Activated CD8-positive, alpha-beta memory T cell treated with anti-CD3 and anti-CD28 coated beads, Interleukin-2, amount 50 U/mL, for 24 hours (primary cell): ENCODE measurements around the gene TMED1.
"Not testable (repeated sequence)": the region's sequence is repeated elsewhere in the genome, so short reads cannot be mapped to it uniquely, and the experiment has no call there.

ENCODE experiments used
- DNase-seq: peaks from one replicate; pipeline ENCODE4 v3.0.0-alpha.2; 2020; ENCODE audit errors: extremely low read depth

TMED1 gene, protein sequence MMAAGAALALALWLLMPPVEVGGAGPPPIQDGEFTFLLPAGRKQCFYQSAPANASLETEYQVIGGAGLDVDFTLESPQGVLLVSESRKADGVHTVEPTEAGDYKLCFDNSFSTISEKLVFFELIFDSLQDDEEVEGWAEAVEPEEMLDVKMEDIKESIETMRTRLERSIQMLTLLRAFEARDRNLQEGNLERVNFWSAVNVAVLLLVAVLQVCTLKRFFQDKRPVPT

DNA sequence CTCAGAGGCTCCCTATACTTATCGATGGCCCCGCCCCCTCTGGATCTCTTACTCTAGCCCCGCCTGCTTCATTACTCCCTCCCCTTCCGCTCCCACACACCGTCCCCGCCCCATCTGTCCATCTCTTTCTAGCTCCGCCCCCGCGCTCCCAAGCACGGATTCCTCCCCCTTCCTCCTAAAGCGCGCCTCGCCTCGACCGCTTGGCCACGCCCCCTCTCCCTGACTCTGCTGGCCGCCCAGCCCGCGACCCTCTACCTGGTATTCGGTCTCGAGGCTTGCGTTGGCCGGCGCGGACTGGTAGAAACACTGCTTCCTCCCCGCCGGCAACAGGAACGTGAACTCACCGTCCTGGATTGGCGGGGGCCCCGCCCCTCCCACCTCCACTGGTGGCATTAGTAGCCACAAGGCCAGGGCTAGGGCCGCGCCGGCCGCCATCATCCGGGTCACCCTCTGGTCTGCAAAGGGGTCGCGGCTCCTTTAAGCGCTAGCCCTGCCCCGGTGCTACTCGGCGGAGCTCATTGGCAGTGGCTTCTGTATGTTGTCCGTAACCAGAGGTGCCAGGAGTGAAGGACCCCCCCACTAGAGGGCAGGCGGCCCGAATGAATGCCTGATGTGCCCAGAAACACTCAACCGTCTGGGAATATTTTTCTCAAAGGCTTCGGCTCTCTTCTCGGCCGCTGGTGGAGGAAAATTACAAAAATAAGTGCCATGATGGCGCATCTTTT lies at the start of gene TMED1:
TSS of gene TMED1 (minus strand) at position 459 of the 725 bp plus-strand sequence. CDS start at position 438, 21 bp downstream.
- peak; percentile 94 for DNase-seq

GRCh38 chr19:10885201-10886169 lies 49.5 kb upstream of the TMED1 start:
- DNase-seq: no peak

DNA sequence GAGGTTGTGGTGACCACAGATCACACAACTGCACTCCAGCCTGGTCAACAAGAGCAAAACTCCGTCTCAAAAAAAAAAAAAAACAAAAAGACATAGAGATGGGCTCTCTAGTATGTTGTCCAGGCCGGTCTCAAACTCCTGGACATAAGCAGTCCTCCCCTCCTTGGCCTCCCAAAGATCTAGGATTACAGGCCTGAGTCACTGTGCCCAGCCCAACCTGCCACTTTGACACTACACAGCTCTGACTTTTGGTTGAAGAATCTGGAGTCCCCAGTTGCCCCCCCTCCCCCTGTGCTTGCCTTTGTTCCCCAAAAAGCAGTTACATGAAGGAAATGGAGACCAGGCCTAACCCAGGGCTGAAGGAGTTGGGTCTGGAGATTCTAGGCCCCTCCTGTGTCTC lies 48.3 kb upstream of the TMED1 start:
- no peak for DNase-seq

DNA sequence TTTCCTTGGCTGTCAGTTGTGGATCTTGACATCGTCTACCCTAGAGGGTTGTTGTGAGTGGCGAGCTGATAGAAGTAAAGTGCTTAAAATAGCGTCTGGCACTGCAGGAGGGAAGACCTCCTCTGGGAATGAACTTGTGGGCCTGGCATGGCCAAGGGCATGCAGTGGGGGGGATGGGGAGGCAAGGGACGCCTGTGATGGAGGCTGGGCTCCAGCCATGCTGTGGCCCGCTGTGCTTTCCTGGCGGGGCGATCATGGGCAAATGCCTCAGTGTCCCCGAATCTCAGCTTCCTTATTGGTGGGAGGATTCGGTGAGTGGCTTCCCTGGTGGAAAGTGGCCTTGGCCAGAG lies 46.1 kb upstream of the TMED1 start:
- no peak for DNase-seq

DNA sequence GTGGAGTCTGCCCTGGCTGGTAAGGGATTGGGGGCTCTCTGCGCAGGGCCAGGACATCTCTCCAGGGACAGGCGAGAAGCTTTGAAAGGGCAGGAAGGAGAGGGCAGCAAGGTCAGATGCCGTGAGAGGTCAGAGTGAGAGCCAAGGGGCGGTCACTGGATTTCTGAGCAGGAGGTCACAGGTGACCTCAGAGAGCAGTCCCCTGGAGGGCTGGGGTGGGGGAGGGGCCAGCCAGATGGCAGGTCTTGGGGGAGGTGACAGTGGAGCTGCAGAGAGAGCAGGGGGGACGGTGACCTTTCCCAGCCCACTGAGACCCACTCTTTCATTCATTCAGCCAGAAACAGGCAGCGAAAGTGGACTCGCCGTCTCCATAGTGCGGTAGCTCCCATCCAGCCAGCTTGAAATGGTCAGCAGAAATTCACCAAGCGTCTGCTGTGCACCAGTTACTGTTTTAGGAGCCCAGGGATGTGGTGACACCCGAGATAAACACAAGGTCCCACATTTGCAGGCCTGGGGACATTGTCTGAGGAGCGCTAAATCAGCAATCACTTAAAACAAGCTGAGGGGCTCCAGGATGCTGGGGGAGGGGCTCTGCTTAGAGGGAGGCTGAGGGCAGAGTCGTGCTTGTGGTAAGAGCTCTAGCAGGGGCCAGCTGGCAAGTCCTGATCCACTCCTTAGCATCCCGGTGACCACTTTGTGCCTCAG lies 45.5 kb upstream of the TMED1 start:
- DNase-seq: no peak

DNA sequence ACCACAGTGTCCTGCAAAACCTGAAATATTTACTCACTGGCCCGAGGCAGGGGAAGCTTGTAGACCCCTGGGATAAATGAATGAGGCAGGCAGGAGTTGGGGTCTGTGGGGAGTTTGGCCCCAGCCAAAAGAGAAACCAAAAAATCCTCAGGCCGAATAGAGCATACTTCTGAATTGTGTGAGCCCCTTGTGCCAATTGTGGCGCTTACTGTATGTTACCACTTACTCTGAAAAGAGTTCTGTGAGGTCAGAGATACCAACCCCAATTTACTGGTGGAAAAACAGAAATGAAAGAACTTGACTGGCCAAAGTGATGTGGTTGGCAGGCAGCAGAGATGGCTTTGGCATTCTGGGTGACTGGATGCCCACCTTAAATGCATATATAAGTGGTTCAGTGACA lies 42.2 kb upstream of the TMED1 start:
- no peak for DNase-seq

DNA sequence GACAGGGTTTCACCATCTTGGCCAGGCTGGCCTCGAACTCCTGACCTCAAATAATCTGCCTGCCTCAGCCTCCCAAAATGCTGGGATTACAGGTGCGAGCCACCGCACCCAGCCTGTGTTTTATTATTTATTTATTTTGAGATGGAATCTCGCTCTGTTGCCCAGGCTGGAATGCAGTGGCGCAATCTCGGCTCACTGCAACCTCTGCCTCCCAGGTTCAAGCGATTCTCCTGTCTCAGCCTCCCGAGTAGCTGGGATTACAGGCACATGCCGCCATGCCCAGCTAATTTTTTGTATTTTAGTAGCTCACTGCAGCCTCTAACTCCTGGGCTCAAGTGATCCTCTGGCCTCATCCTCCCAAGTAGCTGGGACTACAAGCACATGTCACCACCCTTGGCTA lies 41.6 kb upstream of the TMED1 start:
- DNase-seq: not testable (repeated sequence)

DNA sequence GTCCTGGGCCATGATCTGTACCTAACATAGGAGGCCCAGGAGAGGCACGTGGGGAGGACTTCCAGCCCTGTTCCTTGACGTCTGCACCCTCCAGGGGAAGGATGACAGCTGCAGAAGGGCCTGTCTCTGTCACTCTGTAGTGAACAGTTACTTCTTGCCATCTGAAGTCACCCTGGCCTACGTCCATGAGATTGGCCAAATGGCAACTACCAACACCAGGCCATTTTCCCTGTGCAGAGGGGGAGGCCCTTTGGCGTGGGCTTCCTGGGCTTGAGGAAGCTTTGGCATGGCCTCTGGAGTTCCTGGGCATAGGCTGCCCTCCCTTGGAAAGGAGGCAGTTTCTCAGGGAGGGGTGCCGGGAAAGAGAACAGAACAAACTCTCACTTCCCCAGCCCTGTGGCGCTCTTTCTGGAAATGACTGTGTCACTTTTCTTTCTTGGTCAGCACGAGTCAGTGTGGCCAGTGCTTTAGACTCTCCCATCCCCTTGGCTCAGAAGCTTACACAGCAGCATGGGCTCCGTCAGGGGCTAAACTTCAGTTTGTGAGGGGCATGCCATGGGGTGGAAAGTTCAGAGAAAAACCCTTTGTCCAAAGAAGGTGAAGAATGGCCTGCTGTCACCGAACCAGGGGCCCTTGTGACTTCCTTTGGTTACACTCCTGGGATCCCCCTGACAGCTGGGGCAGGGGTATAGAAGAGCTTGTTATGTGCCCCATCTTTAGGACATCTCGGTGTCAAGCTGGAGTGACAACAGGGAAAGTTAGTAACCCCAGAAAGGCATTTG lies 40.6 kb upstream of the TMED1 start:
- DNase-seq: no peak

DNA sequence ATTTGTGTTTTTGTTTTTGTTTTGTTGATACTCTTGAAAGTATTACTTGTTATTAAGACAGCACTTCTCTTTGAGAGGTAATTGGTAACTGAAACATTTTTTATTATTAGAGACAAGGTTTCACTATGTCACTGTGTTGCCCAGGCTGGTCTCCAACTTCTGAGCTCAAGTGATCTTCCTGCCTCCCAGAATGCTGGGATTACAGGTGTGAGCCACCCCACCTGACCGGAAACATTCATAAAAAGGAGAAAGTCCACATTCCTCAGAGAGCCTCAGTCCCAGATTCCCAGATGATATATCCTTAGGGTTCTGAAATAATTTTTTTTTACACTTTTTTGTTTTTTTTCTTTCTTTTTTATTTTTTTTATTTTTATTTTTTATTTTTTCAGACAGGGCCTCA lies 38.0 kb upstream of the TMED1 start:
- DNase-seq: no peak

- no peak for DNase-seq
Observed at GRCh38 chr19:10872546-10873107, 36.6 kb upstream of the TMED1 start.

DNA sequence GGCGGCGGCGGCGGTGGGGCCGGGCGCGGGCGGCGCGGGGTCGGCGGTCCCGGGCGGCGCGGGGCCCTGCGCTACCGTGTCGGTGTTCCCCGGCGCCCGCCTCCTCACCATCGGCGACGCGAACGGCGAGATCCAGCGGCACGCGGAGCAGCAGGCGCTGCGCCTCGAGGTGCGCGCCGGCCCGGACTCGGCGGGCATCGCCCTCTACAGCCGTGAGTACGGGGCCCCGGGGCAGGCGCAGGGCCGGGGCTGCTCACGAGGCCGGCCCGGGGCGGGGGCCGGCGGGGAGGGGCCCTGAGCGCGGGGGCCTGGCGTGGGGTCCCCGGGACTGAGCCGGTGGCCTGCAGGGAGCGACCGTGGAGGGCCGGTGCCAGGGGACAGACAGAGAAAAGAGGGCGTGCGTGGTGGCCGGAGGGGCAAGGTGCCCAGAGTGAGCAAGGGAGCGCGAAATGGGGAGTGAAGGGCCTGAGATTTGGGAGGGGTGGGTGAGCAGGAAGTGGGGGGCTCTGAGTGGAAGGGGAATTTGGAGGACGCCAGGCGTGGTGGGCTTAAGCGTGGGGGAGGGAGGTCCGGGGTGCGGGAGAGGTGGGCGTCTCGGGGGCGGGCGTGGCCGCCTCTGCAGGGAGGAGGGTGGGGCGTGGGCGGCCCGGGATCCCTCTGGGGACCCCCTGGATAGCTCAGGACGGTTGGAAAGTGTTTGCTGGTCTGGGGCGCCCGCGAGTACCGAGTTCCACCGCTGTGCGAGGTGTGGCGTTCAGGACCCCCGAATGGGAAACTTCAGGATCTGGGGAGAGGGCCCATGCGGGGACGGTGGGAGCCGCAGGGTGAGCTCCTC lies 35.9 kb upstream of the TMED1 start:
- no peak for DNase-seq

GRCh38 chr19:10870955-10871603 lies 35.1 kb upstream of the TMED1 start, which contains the start of gene CARM1:
CARM1 (plus strand) TSS chr19:10871553; CDS start chr19:10871703, 150 bp downstream.
- peak; percentile 94 for DNase-seq

DNA sequence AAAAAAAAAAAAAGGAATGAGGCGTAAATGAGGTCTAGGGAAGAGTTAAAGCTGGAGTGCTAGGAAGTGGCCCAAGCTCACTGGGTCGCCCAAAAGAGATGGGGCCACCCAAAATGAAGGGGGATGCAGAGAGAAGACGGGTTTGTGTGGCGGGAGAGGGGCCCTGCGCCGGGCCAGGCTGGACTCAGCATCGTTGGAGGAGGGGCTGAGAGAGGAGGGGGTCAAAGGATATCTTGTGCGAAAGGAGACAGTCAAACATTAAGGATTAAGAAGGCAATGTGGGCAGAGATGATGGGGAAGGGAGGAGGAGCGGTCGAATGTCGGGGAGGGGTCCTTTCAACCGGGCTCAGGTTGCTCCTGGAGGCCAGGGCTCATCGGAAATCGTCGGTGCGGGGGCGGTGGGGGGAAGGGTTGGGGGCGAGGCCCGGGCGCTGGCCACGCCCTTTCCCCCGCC lies 34.5 kb upstream of the TMED1 start:
- DNase-seq: no peak

DNA sequence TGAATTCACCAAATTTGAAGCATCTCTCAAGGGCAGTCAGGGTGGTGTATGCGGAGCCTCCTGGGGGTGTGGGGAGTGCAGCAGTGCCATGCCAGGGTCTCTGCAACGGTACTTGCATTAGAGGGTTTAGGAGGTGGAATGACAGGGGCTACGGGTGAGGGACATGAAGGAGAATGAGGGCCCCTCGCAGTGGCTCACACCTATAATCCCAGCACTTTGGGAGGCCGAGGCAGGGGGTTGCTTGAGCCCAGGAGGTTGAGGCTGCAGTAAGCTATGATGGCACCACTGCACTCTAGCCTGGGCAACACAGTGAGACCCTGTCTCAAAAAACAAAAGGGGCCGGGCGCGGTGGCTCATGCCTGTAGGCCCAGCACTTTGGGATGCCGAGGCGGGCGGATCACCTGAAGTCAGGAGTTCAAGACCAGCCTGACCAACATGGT lies 33.9 kb upstream of the TMED1 start:
- not testable (repeated sequence) for DNase-seq

DNA sequence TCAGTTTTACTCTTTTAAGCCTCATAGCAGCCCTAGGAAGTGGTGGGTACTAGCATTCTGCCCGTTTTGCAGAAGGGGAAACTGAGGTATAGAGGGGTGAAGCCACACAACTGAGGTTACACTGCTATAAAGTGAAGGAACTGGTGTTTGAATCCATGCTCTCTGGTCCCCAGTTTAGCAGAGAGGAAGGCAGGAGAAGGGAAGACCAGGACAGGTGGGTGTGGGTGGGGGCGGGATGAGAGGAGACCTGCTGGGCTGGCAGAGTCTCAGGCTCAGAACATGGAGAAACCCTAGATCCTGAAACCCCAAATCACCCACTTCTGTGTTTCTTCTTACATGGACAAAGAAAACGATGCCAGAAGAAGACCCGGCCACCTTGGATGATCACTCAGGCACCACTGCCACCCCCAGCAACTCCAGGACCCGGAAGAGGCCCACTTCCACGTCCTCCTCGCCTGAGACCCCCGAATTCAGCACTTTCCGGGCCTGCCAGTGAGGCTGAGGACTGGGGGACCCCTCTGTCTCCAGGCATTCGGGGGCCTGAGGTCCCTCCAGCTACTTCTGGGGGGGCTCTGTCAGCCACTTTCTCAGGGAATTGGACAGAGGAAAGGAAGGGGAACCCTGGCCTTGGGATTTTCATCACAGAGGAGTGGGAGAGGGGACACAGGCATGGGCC lies 33.0 kb upstream of the TMED1 start:
- DNase-seq: no peak

- no peak for DNase-seq
Observed at GRCh38 chr19:10866495-10866894, 30.5 kb upstream of the TMED1 start.

DNA sequence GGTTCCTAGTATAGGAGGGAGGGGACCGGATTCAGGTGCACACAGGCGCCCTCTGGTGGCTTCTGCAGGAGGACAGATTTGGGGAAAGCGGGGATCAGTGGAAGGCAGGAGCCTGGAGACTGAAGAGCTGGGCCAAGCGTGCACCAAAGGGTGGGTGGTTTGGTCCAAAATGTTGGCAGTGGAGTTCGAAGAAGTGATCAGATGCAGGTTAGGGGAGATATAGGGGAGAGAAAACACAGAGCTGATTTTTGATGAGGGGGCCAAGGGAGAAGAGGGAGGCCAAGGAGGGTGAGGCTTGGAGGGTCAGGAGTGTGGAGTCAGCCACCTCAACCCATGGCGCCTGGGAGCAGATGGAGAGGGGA lies 28.5 kb upstream of the TMED1 start:
- DNase-seq: peak; percentile 56

DNA sequence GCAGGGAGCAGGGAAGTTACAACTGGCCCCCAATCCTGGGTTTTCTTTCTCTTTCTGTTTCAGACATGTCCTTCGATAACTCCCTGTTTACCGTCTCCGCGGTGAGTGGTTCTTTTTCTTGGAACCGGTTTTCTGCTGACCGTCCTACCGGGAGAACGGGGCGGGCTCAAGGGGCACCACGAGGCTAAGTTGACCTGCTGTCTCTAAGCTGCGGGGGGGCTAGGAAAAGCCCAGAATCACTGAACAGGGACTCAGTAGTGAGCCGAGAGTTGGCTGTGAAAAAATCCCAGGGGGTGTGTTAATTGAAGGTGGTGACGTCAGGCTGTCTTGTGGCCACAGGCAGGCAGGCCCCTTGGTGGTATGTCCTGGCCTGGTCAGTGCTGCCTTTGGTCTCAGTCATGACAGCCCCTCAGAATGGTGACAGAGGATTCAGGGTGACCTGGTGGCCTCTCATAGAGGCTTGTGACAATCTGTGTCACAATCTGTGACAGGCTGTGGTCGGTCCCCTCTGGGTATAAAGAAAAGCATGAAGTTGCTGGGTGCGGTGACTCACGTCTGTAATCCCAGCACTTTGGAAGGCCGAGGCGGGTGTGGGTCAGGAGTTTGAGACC lies 27.2 kb upstream of the TMED1 start:
- DNase-seq: no peak
